Germinal center (tissue), 1 donor: ENCODE measurements around the gene CCDC154.
"Not testable (repeated sequence)": the region's sequence is repeated elsewhere in the genome, so short reads cannot be mapped to it uniquely, and the experiment has no call there.

Source experiments
- DNase-seq: peaks from one replicate; pipeline ENCODE4 v3.0.0; 2012; ENCODE audit warnings: mixed read lengths, low spot score

CCDC154 gene

GRCh38 chr16:1453316-1453715 lies 9.0 kb upstream of the CCDC154 start:
- DNase-seq = no peak

- DNase-seq = no peak
These were observed 8.2 kb upstream of the CCDC154 start for GRCh38 chr16:1452530-1452929.

DNA sequence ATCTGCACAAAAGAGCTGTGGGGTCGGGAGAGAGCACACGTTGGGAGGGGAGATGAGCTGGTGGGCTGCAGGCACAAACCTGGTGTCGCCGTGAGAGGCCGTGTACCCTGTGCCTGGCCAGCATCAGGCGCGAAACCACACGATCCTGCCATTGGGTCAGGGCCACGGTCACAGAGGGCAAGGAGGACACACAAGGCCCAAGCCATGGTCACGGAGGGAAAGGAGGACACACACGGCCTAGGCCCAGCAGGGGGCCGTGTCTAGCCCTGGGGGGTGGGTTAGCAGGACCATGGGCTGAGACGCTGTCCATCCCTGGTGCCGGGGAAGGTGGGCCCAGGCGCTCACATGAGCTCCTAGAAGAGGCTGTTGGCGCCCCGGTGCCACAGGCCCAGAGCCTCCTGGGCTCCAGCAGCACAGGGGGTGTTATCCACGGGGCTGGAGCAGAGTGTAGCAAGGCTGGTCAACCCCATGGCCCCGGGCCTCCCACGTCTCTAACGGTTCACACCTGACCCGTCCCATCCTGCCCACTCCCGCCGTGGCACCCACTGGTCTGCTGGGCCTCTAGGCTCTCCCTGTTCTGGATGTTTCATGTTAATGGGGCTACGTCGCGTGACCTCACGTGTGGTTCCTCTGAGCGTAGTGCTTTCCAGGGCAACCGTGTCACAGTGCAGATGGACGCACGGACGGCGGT lies 7.5 kb upstream of the CCDC154 start:
- no peak for DNase-seq

DNA sequence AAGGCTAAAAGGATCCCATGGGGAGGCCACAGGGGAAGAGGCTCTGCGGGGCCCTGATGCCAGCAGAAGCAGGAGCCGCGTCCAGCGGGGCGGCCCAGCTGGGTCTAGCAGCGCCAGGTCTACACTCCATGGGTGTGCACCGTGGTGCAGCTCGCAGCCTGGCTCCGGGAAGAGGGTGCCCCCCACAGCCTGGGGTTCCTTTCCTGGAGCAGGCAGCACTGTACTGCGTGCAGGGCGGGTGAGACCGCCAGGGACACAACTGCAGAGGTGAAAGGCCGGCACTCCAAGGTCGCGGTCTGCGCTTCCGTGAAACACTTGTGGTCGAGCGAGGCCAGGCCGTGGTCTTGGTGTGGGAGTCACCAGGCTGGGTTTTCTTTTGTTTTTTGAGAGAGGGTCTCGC lies 6.5 kb upstream of the CCDC154 start:
- DNase-seq = no peak

DNA sequence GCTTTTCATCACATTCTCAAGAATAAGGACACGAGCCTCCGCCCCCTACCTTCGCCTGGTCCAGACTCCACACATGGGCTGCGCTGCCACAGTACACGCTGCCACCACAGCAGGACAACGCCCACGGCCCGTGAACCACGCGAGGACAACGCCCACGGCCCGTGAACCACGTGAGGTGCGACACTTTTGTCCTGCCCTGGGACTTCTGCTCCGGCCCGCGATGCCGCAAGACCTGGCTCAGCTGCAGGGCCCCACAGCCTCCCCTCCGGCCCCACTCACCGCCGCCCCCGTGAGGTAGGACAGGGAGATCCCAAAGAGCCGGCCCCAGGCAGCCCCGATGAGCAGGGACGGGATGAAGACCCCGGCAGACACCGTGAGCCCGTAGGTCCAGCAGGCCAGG lies 5.9 kb upstream of the CCDC154 start:
- no peak for DNase-seq

- DNase-seq = no peak
These were observed 4.9 kb upstream of the CCDC154 start for GRCh38 chr16:1449201-1449788.

- no peak for DNase-seq
These were observed 4.3 kb upstream of the CCDC154 start for GRCh38 chr16:1448536-1449116.

DNA sequence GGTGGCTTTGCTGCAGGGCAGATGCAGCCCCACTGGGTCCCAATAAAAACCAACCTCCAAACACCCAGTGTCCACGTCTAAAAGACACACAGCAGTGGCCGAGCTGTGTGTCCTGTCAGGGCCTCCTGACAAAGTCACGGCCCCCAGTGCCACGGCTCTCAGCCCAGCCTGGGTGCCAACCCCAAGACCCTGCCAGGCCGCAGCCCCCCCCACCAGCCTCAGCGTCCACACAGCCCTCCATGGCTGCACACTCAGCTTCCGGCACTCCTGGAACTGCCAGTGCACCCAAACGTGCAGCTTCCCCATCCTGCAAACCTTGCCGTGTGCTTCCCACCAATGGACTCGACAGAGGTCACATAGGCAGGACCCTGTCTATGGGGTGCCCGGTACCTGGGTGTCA lies 3.6 kb upstream of the CCDC154 start:
- DNase-seq = no peak

GRCh38 chr16:1446296-1447080 lies 2.1 kb upstream of the CCDC154 start:
- DNase-seq = no peak

DNA sequence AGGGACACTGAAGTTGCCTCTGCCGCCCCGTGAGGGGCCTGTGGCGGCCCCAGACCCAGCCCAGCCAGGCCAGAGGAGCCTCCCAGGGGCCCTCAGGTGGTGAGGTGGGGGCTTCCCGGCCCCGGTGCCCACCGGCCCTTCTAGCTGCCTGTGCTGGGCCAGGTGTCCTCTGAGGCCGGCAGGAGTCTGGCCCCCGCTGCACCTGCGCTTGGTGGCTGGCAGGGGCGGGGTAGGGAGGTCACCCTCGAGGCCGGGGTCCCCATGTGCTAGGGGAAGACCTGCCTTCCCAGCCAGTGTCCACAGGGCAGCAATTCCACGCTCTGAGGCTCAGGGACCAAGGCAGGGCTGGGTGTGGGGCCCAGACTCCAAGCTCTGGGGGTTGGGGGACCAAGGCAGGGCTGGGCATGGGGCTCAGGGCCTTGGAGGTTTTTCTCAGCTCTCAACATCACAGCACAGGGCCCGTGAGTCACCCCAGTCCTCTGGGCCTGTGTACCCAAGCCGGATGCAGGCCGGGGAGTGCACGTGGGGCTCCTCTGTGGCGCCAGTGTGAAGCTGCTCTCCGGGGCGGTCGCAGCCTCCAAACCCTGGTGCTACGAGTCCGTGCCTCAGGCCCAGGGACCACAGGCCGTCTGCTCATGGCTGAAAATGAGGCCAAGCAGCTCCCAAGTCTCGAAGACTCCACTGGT lies 1.3 kb upstream of the CCDC154 start:
- no peak for DNase-seq

- DNase-seq = no peak
These were observed 568 bp upstream of the CCDC154 start for GRCh38 chr16:1444730-1445517.

GRCh38 chr16:1443403-1443973 lies 868 bp downstream of the CCDC154 start:
- no peak for DNase-seq

- DNase-seq = no peak
These were observed 1.7 kb downstream of the CCDC154 start for GRCh38 chr16:1442697-1443096.

GRCh38 chr16:1441391-1441829 lies 2.9 kb downstream of the CCDC154 start:
- DNase-seq = no peak

DNA sequence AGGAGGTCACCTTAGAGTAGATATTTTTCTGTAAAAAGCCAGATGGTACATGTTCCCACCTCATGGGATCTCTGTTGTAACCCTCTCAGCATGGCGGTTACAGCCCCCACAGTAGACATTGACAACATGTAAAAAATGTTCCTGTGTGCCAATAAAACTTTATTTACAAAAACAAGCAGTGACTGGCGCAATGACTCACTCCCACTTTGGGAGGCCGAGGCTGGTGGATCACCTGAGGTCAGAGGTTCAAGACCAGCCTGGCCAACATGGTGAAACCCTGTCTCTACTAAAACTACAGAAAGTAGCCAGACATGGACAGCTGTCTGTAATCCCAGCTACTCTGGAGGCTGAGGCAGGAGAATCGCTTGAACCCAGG lies 4.7 kb downstream of the CCDC154 start:
- DNase-seq = not testable (repeated sequence)

- no peak for DNase-seq
These were observed 5.2 kb downstream of the CCDC154 start for GRCh38 chr16:1439058-1439698.

DNA sequence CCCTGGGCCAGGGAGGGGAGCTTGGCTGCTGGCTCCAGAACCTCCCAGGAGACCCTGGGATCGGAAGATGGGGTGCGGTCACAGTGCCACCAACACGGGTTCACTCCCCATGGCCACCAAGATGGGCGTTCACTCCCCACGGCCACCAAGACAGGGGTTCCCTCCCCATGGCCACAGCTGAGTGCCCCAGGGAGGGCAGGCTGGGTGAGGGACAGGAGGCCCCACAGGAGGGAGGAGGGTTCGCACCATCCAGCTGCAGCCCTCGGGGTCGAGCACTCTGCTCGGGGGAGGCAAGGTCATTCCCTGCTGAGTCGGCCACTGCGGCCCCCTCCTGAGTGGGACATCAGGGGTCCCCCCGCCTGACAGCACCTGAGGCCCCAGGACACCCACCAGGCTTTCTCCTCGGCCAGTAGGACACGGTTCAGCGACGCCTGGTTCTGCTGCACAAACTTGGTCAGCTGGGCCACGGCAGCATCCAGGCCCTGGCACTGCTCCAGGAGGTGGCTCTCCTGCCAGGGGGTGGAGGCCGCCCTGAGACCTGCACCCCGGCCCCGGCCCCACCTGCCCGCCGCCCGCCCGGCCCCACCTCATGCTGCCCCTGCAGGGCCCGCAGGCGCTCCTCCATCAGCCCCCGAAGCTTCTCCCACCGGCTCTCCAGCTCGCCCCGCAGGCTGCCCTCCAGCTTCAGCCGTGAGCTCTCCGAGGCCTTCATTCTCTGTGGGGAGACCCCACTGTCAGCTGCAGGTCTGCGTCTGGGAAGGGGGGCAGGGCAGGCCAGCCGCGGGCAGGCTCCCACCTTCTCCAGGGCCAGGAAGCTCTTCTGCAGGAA lies 5.9 kb downstream of the CCDC154 start:
- DNase-seq = no peak

DNA sequence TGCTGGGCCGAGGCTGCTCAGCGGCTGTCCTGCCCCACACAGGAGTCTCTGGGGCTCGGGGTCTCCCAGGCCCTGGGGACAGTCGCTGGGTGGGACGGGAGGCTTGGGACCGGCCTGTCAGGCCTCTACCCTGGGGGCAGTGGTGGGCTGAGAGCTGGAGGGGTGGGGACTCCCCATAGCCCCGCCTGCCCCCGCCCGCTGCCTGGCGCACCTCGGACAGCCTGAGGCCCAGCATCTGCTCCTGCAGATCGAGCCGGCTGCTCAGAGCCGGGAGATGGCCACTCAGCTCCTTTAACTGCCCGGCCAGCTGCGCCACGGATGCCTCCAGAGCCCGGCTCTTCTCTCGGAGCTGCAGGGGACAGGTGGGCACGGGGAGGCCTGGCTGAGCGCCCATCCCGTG lies 6.8 kb downstream of the CCDC154 start:
- no peak for DNase-seq

- DNase-seq = no peak
These were observed 7.5 kb downstream of the CCDC154 start for GRCh38 chr16:1436731-1437355.
